Measurements from ENCODE around the gene VPS51.
A peak's percentile ranks its signal among the peaks of the same experiment; 100 is the strongest.

The VPS51 gene

DNA sequence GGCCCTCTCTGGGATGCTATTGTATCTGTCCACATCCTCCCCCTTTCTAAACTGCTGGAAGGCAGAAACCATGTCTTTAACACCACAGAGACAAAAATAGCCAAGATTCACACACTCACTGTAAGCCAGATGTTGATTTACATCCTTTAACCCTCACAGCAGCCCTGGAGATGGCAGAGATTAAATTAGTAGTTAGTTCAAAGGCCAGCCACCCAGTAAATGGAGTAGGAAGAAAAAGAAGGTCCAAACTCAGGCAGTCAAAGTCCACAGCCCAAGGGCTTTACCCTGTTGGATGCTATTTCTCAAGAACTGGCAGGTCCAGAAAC, 23.6 kb downstream of the VPS51 start:
- DNase-seq (ENCODE audit: low read depth): no peak

DNA sequence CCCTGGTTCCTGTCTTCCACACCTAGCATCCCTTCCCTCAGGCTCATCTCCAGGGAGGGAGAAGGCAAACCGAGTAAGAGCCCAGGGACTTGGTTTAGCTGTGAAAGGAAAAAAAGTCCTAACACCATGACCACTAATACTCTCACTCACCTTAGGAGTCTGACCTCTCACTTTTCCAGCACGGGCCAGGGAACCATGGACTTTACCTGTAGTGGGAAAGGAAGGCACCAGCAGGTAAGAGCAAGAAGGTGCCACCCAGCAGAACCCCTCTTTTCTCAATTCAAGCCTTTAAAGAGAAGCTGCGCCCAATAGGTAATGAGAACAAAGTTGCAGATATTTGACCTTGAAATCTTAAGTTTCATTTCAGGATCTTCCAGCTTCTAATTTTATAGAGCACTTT, 24.8 kb downstream of the VPS51 start:
- DNase-seq (ENCODE audit: low read depth): no peak

DNA sequence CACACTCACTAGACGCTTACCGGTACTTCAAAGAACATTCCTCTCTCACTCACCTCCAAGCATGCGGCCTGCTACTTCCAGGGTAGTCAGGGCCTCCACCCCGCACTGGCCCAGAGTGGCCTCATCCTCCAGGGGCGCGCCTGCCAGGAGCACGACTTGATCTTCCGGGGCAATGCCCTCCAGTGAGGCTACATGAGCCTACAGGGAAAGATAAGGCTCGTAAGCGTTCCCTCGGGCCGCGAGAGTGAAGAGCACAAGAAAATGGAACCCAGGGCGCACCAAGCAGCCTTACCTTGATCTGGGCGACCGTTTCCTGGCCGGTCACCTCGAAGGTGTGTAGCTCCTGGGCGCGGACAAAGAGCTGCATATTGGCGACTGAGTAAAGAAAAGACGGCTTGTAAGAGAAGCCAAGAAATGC, 25.4 kb downstream of the VPS51 start:
- no peak for DNase-seq (ENCODE audit: low read depth)

DNA sequence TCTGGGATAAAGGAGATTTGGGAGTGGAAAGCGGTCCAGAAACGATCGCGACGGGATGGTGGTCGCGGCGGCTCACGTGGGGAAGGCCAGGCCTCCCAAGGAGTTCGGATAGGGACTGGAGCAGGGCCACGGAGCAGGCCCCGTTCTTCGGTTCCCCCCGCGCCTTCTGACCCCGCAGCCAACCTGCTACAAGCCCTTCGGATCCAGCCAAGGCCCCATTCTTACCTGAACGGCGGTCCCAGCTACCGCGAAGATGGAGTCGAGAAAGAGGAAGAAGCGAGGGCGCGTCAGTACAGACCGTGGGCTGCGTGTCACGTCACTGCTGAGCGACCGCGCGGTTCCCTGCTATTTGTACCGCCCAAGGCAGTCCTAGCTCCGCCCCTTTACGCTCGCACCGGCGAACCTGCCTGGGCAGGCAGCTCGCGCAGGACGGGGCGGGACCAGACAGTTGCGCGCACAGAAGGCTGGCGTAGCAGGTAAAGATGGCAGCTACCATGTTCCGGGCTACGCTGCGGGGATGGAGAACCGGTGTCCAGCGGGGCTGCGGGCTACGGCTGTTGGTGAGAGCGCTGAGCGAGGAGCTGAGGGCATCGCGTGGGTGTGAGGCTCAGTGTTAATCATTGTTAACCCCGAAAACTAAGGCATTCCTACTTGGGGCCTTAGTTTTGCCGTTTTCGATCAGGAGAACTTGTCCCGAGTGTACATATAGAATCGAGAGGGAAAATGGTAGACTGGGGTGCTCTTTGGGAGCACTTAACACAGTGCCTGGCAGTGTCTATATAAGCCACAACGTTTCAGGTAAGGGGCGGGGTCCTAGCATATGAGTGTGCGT, 26.1 kb downstream of the VPS51 start, which contains the start of the genes FAU and MRPL49:
TSS of gene FAU (minus strand) at position 270 of the 832 bp plus-strand sequence. CDS start 321 bp downstream, outside the sequence.
TSS of gene MRPL49 (plus strand) at position 457 of the 832 bp plus-strand sequence. CDS start at position 483, 26 bp downstream.
- peak; percentile 93 for DNase-seq (ENCODE audit: low read depth)

DNA sequence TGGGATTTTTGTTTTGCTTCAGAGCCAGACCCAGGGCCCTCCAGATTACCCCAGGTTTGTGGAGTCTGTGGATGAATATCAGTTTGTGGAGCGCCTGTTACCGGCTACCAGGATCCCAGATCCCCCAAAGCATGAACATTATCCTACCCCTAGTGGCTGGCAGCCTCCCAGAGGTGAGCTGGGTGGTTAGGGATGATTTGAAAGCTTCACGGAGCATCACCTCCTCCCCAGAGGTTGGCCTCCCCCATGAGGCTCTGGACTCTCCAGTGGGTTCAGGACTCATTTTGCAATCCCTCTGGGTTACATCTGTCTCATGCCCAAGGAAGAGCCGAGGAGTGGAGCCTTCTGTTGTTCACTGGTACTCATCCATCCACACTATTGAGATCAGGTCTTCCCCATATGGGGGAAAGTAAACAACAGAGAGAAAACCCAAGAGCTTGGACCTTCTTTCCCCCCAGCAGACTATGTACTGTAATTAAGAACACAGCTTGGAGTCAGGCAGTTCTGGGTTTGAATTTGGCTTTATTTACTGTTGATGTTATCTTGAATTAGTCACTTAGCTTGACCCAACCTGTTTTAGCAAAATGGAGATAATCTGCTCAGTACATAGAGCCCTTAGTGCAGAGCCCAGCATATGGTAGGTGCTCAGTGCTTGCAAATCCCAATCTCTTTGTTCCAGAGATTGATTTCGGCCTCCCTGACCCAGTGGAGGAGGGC, 28.6 kb downstream of the VPS51 start:
- no peak for DNase-seq (ENCODE audit: low read depth)

DNA sequence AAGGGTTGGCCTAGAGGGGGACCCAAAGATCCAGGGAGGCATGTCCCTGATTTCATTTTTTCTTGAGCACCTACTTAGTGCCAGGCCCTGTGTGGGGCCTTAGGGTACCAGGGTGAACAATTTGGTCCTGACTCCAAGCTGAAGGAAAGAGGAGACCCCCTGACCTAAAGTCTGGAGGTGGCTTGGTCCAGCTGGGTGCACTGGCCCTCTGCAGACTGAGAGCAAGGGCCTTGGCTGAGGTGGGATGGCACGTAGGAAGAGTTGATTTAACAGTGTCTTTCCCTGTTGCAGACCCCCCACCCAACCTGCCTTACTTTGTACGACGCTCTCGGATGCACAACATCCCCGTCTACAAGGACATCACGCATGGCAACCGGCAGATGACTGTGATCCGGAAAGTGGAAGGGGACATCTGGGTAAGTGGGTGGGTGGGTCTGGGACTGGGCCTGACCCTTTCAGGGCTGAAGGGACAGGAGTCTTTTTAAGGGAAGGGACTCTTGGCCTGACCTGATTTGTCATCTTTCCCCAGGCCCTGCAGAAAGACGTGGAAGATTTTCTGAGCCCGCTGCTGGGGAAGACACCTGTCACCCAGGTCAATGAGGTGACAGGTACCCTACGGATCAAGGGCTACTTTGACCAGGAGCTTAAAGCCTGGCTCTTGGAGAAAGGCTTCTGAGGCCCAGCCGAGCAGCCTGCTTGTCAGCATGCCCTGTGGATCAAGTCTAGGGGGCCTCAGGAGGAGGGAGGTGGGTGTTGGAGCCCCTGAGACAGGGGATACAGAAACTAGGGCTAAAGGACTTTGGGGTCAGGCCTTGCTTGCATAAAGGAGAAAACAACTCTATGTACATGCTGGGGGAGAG, 29.4 kb downstream of the VPS51 start:
- DNase-seq (ENCODE audit: low read depth): no peak

DNA sequence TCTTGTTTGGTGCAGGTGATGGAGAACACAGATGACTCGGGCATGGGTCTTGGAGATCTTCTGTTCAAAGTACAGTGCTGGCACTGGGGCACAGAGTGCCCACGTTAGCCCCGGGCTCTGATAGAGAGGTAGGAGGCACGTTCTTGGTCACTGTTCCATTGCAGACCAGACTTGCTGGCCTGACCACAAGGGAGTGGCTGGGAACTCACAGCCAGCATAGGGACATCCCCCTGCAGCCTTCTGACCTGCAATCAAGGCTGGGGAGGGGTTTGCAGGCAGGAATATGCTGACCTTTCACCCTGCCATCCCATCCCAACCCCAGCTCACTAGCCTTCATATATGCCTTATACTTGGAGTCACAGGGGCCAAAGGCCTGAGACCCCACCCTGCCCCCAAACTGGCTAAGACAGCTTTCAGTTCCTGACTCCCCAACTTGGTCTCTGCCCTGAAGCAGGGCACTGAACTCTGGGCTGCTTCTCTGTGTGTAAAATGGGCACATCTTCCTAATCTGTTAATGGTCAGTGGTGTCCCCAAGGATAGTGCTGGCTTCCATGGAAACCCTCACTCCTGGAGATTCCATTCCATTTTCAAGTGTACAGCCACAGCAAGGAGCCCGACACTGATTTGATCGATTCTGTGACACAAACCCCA, 30.7 kb downstream of the VPS51 start:
- no peak for DNase-seq (ENCODE audit: low read depth)

DNA sequence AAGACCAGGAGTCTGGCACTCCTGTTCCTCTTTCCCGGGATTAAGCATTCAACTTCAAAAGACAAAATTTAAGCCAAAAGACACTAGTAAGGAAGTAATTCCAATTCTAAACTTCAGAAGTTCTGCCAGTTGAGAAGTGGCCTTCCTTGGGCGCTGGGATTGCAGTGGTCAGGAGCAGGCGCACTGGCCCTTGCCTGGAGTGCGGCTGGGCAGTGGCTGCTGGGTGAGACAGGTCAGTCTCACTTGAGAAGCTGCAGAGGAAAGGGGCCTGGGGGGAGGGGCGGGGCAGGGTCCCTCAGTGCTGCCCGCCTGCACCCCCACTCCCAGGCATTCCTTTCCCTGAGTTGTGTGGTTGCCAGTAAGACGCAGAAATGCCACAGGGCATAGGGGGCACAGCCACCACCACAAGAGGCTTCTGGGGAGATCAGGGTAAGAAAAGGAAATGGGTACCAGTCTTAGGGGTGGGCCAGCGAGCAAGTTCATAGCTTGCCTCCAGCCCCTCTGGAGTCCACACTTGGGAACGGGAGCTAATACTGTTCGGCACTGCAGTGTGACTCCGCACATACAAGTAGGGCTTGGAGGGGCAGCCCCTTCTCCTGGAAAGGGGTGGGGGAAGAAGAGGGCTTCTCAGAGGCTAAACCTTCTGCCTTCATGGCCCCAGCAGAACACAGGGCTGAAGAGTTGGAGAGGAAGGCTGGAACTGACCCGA, 31.6 kb downstream of the VPS51 start:
- DNase-seq (ENCODE audit: low read depth): no peak

DNA sequence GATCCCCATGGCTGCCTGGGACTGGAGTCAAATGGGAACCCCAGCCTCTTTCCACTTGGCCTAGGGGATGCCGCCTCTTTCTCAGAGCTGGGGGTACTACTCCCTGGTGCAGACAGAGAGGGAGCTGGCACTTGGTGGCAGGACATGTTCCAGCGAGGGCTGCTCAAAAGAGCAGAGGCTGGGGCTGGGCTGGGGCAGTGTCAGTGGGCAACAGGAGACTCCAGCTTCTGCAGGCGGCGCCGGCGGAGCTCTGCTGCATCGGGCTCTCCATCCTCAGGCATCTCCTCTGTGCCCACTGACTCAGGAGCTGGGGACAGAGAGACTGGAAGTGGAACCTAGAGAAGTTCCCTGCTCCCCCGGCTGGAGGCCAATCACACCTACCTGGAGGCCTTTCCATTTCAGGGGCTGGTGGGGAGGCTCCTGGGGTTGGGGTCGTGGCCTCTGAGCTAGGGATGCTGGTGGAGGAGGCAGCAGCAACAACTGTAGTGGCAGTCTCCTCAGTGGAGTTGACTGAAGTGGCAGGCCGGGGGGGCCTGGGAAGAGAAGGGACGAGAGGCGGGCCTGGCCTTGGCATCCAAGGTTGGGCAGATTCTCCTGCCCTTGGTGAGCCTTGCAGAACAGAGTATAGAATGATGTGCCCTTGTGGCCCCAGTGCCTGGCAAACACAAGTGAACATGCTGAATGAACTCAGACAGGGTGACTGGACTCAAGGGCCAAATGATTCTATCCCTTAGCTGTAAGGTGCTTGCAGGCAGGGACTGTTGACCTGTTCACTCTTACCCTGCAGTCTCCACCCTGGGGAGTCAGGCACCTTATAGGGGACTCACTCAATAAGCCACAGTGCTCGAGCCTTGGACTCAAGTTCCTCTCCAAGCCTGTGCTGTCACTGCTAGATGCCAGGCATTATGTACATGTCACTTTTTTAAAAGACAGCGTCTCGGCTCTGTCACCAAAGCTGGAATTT, 32.5 kb downstream of the VPS51 start:
- no peak for DNase-seq (ENCODE audit: low read depth)

DNA sequence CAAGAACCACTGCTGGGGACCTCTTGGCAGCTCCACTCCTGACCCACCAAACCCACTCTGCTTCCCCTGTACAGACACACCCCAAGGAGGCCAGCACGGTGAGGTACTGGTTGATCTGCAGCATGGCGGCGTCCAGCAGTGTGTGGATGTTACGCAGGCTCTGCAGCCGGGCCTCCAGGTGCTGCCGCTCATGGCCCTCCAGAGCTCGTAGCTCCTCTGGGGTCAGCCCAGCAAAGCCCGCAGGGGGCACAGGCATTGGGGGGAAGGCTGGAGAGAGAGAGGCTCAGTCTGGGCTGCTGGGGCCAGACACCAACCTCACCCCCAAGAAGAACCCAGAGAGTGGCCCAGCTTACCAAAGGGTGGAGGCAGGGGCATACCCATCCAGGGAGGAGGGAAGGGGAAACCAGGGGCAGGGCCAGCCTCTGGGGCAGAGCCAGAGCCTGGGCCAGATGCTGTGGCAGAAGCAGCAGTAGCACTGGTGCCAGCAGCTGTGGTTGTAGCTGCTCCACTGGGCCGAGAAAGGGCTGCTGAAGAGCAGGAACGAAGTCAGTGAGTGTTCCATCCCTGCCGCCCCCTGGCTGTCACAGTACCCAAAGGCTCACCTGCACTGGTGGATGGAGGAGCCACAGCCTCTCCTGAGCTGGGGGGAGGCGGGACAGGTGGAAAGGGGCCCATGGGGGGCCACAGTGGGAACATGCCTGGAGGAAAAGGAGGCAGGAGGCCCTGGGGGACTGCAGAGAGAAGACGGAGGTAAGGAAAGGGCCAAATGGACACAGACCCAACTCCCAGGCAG, 33.8 kb downstream of the VPS51 start:
- DNase-seq (ENCODE audit: low read depth): no peak

DNA sequence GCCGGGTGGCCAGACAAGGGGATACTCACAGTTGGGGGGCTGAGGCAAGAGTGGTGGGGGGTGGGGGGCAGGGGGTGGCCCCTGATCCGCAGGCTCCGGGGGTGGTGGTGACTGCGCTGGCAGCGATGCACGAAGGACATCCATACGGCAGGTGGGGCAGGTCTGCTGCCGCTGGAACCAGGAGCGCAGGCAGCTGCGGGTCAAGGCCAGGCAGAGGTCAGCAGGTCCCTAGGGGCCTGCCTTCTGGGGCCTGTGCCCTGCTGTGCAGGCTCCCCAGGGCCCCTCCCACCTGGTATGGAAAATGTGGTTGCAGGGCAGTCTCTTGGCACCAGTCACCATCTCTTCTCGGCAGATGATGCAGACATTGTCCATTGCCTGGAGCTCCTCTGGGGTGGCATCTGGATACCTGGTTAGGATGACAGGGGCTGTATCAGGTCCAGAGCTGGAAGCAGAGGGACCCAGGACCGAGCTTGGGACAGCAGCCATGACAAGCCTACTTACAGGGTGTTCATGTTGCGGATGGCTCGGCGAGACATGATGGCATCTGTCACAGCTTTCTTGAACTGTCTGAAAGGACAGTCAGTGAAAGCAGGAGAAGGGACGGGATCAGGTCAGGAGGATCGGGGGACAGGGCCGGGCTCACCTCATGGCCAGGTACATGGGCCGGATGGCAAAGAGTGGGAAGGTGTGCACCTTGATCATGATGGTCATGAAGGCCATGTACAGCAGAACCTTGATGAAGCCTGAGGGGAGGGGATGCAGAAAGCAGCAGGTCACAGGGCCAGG, 34.8 kb downstream of the VPS51 start:
- DNase-seq (ENCODE audit: low read depth): no peak

DNA sequence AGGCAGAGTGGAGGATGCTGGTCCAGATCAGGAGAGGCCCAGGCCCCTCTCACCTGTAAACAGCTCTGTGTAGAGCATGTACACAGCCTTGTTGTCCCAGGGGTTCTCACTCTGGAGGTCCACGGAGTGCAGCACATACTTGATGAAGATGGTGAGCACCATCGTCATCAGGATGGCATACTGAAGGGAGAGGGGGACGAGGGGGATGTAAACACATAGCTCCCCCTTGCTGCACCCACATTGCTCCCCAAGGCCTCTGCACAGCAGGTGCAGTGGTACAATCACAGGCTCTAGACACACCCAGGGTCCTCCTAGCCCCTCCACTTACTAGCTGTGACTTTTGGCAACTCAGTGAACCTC, 35.4 kb downstream of the VPS51 start:
- DNase-seq (ENCODE audit: low read depth): no peak

DNA sequence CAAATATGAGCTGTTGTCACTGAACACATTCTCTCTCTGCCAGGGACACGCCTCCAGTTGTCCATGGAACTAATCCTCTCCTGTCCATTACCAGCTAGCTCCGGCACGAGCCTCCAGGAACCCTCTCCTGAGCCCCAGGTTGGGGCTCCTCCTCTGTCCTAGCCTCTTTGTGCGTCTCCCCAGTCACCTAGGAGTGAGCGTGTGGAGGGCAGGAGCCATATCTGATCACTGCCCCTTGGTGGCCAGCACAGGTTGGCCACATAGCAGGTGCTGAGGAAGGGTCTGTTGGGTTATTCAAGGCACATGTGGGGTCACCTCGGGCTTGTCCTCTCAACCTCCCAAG, 35.9 kb downstream of the VPS51 start:
- no peak for DNase-seq (ENCODE audit: low read depth)

DNA sequence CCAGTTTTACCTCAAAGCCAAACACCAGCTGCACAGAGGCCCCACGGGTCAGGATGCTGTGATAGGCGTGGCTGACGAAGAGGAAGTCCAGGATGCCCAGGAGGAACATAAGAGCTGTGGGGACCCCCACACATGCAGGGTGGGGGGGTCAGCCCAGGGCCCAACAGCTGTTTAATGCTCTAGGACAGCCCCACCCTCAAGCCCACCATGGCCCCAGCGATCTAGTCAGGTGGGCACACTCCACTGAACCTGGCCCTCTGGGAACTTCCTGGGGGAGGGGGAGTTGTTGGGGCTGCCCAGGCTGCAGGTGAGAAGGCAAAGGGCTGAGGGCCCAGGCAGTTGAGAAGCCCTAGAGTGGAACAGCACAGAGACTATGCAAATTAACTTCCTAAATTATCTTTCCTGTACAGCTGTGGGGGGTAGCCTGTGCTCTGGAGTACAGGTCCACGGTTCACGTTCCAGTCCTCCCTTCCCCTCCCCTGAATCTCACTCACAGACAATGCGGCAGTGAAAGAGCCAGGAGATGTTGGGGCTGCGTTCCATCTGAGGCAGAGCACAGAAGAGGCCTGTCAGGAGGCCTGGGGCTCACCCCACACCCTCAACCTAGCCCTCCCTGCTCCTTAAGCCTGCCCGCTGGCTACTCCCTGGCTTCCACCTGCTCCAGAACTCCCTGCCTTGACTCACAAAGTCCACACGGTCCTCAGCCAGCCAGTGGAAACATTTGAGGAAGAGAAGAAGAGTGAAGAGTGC, 36.4 kb downstream of the VPS51 start:
- no peak for DNase-seq (ENCODE audit: low read depth)

DNA sequence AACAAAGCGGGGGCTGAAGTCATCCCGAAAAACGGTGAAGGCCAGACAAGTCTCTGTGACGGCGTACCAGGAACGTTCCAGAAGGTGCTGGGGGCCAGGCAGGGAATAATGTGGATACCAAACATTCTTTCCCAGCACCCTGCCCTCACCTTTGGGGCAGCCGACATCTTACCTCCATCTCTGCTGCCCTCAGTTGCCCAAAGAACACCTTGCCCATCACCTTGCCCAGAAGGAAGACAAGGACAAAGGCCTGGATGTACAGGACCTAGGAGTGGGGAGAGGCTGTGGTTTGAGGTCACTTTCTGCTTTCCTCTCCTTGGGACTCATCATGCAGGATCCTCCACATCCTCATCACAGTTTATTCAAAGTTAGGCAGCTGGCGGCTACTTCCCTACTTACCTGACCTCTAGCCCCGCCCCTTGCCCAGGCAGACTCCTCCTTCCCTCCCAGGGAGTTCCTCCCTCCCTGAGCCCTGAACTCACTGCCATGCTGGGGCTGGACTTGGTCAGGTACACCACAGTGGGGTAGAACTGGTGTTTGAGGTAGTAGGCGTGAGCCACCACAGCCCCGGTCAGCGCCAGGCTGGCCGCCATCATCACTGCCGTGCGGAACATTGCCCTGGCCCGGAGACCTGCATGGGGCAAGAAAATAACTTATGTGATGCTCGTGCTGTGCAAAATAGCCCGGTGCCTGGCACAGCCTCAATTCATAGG, 37.1 kb downstream of the VPS51 start:
- no peak for DNase-seq (ENCODE audit: low read depth)

DNA sequence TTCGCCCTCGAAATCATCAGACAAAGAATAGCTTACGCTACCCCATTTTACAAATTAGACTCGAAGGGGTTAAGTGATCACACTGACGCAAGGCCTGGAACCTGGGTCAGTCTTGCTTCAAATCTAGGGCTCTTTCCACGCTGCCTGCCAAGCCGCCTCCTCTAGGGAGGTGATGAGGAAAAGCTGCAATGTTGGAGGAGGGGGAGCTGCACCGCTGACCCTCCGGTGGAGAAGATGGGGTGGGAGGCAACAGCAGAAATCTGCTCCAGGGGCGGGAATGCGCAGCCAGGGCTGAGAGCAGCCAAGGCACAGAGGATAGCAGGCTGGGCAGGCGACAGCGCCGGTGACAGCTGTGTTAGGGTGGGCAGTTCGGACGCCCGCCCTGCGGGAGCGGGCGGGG, 37.7 kb downstream of the VPS51 start:
- no peak for DNase-seq (ENCODE audit: low read depth)

DNA sequence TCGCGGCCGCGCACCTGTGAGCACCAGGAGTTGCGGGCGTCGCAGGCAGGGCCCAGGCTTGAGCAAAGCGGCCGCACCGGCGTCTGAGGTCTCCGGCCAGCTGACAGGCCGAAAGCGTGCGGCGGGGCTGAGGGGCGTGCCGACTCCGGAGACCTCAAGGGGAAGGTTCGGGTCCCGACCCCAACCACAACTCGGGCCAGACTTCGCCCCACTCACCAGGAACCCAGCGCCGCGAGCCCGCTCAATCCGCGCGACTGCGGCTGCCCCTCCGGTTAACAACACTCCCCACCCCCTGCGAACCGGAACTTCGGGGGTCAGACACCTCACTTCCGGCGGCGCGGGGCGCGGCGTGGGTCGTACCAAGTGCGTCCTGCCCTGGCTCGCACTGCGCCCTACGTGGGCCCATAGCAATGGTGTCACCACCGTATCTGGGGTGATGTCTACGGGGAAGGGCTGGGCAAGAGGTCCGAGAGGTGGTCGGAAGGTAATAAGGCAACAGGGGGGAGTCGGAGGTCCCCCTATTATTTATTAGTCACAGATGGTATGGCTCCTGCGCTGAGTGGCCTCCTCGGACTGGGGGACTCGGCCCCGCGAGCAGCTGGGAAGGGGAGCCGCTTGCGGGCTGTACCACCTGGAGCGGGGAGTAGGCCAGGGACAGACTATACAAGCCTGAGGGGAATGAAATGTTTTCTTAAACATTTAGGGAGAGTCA, 38.4 kb downstream of the VPS51 start, which contains the start of gene SYVN1:
TSS of gene SYVN1 (minus strand) at position 280 of the 712 bp plus-strand sequence. CDS start 918 bp downstream, outside the sequence.
- DNase-seq (ENCODE audit: low read depth): peak; percentile 72
